ENCODE measurements around the gene KATNA1.

The KATNA1 gene

GRCh38 chr6:149608381-149608982 lies 40.0 kb downstream of the KATNA1 start:
- no peak for DNase-seq

GRCh38 chr6:149600508-149600907 lies 48.0 kb downstream of the KATNA1 start:
- DNase-seq: no peak

- no peak for DNase-seq
Observed at GRCh38 chr6:149593408-149593807, 55.1 kb downstream of the KATNA1 start.

GRCh38 chr6:149592983-149593382 lies 55.5 kb downstream of the KATNA1 start:
- no peak for DNase-seq

- DNase-seq: no peak
Observed at GRCh38 chr6:149586149-149586548, 62.4 kb downstream of the KATNA1 start.

- no peak for DNase-seq
Observed at GRCh38 chr6:149581349-149581748, 67.2 kb downstream of the KATNA1 start.

GRCh38 chr6:149580880-149581279 lies 67.6 kb downstream of the KATNA1 start:
- no peak for DNase-seq

GRCh38 chr6:149567945-149568585 lies 80.4 kb downstream of the KATNA1 start:
- no peak for DNase-seq

- DNase-seq: no peak
Observed at GRCh38 chr6:149567194-149567586, 81.3 kb downstream of the KATNA1 start.

- peak; percentile 63 for DNase-seq
Observed at GRCh38 chr6:149566410-149567193, 81.9 kb downstream of the KATNA1 start.

GRCh38 chr6:149565527-149566409 lies 82.7 kb downstream of the KATNA1 start, which contains the start of gene GINM1:
GINM1 (plus strand) TSS chr6:149566375; CDS start chr6:149566415, 40 bp downstream.
- peak; percentile 94 for DNase-seq

GRCh38 chr6:149563928-149564325 lies 84.6 kb downstream of the KATNA1 start:
- DNase-seq: no peak

- no peak for DNase-seq
Observed at GRCh38 chr6:149563203-149563927, 85.1 kb downstream of the KATNA1 start.

GRCh38 chr6:149560736-149561135 lies 87.8 kb downstream of the KATNA1 start:
- DNase-seq: no peak

GRCh38 chr6:149559389-149559788 lies 89.1 kb downstream of the KATNA1 start:
- DNase-seq: no peak

GRCh38 chr6:149558029-149558428 lies 90.5 kb downstream of the KATNA1 start:
- no peak for DNase-seq

GRCh38 chr6:149551920-149552319 lies 96.6 kb downstream of the KATNA1 start:
- no peak for DNase-seq

- DNase-seq: peak; percentile 97
Observed at GRCh38 chr6:149545754-149546471, 102.6 kb downstream of the KATNA1 start, which contains the start of gene PPIL4. PPIL4 (minus strand) TSS chr6:149546043; CDS start chr6:149546005, 38 bp downstream.

- DNase-seq: peak; percentile 57
Observed at GRCh38 chr6:149545258-149545753, 103.2 kb downstream of the KATNA1 start.

Measured in activated CD8-positive, alpha-beta memory T cell treated with anti-CD3 and anti-CD28 coated beads, Interleukin-2, amount 50 U/mL, for 4 hours (primary cell).